IPS-18a (cell line): ENCODE data around the gene PUM1.
"Not testable (repeated sequence)": the region's sequence is repeated elsewhere in the genome, so short reads cannot be mapped to it uniquely, and the experiment has no call there.

Experiments
- H3K27ac ChIP-seq: one replicate; pipeline ENCODE4 v1.5.1; 2013; ENCODE audit warnings: low read length
- H3K27me3 ChIP-seq: one replicate; pipeline ENCODE4 v1.6.1; 2013; ENCODE audit warnings: mild to moderate bottlenecking, low read length; ENCODE audit not compliant: control insufficient read depth, insufficient read depth
- H3K36me3 ChIP-seq: one replicate; pipeline ENCODE4 v1.6.1; 2013; ENCODE audit warnings: low read depth, low read length; ENCODE audit not compliant: control insufficient read depth
- H3K4me1 ChIP-seq: one replicate; pipeline ENCODE4 v1.6.1; 2013; ENCODE audit warnings: low read depth, low read length; ENCODE audit not compliant: control insufficient read depth
- H3K4me3 ChIP-seq: one replicate; pipeline ENCODE4 v1.5.1; 2013; ENCODE audit warnings: low read length
- H3K9ac ChIP-seq: one replicate; pipeline ENCODE4 v1.6.1; 2013; ENCODE audit warnings: mild to moderate bottlenecking, low read length, moderate library complexity
- H3K9me3 ChIP-seq: one replicate; pipeline ENCODE4 v1.6.1; 2013; ENCODE audit warnings: low read depth, low read length; ENCODE audit not compliant: control insufficient read depth

PUM1 gene

DNA sequence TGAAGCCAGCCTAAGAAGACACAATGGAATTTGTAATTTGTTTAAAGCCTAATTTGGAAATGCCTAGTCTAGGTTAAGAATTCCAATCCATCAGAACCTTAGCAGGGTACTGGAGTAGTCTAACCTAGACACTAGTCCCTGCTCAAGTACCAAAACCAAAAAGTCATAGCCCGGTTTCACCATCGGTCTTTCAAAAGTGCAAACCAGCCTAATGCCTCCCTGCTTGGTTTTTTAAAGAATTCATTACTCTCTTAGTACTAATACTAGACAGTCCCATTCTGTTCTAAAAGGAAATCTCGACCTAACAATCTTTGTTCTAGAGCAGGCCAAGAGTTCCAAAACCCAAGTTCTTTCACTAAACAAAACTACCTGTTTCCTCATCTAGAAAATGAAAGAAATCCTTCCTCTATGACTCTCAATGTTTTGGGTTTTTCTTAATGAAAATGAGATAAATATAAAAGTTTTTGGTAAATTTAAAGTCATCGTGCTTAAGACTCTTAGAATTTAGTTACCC lies 2.6 kb downstream of the PUM1 start:
- Histone ChIP-seq H3K4me1 (no peaks in the 10 kb centered on the region), H3K36me3 (peaks cover 19% of the 10 kb centered on the region), H3K27ac (no peak overlapping the region), H3K4me3 (peak overlapping the region; percentile 100), H3K9ac (peak overlapping the region; percentile 100), H3K27me3 (no peaks in the 10 kb centered on the region), H3K9me3 (no peaks in the 10 kb centered on the region)

DNA sequence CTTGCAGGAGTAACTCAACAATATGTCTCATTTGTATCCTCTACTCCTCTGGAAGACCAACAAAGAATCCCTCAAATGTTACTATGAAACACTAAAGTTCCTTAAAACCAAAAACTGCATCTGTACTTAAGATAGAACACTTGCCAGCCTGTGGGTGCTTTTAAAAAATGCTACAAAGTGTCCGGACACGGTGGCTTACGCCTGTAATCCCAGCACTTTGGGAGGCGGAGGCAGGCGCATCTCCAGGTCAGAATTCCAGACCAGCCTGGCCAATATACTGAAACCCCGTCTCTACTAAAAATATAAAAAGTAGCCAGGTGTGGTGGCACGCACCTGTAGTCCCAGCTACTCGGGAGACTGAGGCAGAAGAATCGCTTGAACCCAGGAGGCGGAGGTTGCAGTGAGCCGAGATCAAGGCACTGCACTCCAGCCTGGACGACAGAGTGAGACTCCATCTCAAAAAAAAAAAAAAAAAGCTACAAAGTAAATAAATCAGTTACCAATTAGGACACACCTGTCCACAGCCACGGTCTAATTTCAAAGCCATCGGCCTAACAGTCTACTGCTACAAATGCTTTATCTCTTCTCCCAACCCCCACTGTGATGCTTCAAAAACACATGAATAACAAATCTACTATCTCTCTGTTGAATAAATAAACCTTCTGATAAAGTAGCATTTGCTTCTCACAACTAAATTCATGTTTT lies 3.2 kb downstream of the PUM1 start:
- H3K4me3 ChIP-seq, result peak overlapping the region; percentile 100
- not testable (repeated sequence) for H3K9ac ChIP-seq, H3K27me3 ChIP-seq

DNA sequence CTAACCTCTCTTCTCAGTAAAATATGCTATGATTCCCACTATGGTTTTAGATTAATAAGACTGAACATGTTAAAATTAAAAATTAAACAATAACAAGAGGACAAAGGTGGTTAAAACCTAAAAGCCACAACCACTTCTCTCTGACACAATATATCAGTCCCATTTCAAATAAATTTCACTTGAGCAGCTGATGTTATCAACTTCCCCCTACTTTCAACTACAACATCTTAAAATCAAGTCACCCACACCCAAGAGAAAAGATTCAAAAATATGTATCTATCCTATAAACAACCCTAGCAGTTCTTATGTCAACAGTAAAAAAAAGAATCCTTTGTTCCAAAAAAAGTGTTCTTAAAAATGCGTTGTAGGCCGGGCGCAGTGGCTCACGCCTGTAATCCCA lies 7.5 kb downstream of the PUM1 start:
- no peak overlapping the region for H3K4me3 ChIP-seq
- H3K4me1 ChIP-seq, result no peaks in the 10 kb centered on the region
- no peaks in the 10 kb centered on the region for H3K27me3 ChIP-seq
- no peaks in the 10 kb centered on the region for H3K9me3 ChIP-seq
- H3K27ac ChIP-seq, result no peak overlapping the region
- peaks cover 49% of the 10 kb centered on the region for H3K36me3 ChIP-seq
- no peak overlapping the region for H3K9ac ChIP-seq

More for the DNA sequence above, 3.2 kb downstream of the PUM1 start:
- H3K4me1 ChIP-seq, H3K27ac ChIP-seq, H3K9me3 ChIP-seq: not testable (repeated sequence)
- peaks cover 24% of the 10 kb centered on the region for H3K36me3 ChIP-seq

DNA sequence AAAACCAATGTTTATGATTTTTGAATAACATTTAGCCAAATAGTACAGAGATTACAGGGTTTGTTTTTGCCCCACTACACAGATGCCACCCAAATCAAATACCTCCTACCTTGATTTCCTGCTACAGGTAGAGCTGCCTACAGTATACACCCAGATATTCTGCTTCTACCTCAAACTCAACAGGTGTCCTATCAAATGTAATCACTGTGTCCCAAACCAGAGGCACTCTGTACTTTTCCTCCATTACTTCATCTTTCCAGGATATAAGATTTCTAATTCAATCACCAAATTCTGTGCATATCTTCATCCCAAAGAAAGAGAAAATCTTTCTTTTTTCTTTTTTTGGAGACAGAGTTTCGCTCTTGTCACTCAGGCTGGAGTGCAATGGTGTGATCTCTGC lies 9.6 kb downstream of the PUM1 start:
- no peaks in the 10 kb centered on the region for H3K4me1 ChIP-seq
- no peak overlapping the region for H3K9ac ChIP-seq
- H3K27me3 ChIP-seq, result no peaks in the 10 kb centered on the region
- H3K4me3 ChIP-seq, result no peak overlapping the region
- peaks cover 45% of the 10 kb centered on the region for H3K36me3 ChIP-seq
- no peaks in the 10 kb centered on the region for H3K9me3 ChIP-seq
- no peak overlapping the region for H3K27ac ChIP-seq

DNA sequence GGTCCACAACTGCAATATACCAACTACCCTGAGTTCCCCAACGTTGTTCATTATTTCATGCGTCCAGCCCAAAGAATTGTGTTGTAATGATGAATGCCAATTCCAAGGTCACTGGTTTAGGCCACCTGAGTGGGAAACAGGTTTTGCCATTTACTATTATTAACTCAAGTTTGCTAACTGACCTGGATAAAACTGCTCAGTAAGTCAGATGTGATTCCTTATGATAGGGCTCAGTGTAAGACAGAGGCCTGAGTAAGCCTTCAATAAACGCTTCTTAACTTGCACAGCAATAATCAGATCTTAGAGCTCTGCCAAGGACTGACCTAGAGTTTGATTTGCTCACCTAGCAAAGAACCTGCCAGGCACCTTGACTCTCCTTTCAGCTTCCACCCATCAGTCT lies 10.0 kb downstream of the PUM1 start:
- no peaks in the 10 kb centered on the region for H3K9me3 ChIP-seq
- no peaks in the 10 kb centered on the region for H3K27me3 ChIP-seq
- H3K4me3 ChIP-seq, result no peak overlapping the region
- peaks cover 45% of the 10 kb centered on the region for H3K36me3 ChIP-seq
- no peak overlapping the region for H3K9ac ChIP-seq
- no peak overlapping the region for H3K27ac ChIP-seq
- no peaks in the 10 kb centered on the region for H3K4me1 ChIP-seq

DNA sequence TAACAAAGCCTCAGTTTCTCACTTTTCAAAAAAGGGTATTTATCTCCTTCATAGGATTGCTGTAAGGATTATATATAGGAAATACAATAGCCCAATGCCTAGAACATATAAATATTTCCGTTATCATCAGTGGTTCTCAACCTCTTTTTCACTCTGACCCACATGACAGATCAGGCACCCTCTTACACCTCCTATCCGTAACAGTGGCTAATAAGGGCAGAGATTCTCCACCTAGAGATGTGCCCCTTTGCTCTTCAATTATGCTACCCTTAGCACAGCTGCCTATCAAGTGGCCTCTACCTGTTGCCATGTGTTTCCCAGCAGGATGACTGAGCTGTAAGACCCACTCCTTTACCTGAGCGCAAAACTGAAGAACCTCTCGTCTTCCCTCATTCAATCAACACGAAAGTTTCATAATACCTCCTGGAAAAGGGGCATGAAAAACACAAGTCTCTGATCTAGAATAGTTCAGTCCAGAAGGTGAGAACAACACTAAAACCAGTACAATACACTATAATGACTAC lies 10.5 kb downstream of the PUM1 start:
- no peaks in the 10 kb centered on the region for H3K27me3 ChIP-seq
- no peak overlapping the region for H3K9ac ChIP-seq
- H3K4me3 ChIP-seq, result no peak overlapping the region
- H3K36me3 ChIP-seq, result peaks cover 45% of the 10 kb centered on the region
- H3K9me3 ChIP-seq, result no peaks in the 10 kb centered on the region
- no peak overlapping the region for H3K27ac ChIP-seq
- no peaks in the 10 kb centered on the region for H3K4me1 ChIP-seq

DNA sequence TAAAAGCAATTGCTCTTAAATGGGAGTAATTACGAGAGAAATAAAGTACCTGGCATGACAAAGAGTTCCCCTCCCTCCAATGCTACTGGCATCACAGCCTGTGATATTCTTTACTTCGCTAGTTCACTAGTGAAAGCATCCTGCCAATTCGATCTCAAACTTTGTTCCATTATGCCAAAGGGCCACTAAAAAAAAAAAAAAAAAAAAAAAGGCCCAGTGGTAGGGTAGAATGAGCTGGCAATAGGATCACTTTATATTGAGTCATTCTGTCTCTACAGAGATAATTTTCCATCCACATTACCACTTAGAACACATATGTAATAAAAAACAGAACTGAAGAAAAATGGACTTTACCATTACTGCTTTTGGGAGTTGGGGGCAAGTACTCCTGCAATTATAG lies 11.2 kb downstream of the PUM1 start:
- no peaks in the 10 kb centered on the region for H3K4me1 ChIP-seq
- H3K27me3 ChIP-seq, result no peaks in the 10 kb centered on the region
- H3K36me3 ChIP-seq, result peaks cover 43% of the 10 kb centered on the region
- H3K9ac ChIP-seq, result no peak overlapping the region
- H3K9me3 ChIP-seq, result no peaks in the 10 kb centered on the region
- H3K4me3 ChIP-seq, result no peak overlapping the region
- H3K27ac ChIP-seq, result no peak overlapping the region

DNA sequence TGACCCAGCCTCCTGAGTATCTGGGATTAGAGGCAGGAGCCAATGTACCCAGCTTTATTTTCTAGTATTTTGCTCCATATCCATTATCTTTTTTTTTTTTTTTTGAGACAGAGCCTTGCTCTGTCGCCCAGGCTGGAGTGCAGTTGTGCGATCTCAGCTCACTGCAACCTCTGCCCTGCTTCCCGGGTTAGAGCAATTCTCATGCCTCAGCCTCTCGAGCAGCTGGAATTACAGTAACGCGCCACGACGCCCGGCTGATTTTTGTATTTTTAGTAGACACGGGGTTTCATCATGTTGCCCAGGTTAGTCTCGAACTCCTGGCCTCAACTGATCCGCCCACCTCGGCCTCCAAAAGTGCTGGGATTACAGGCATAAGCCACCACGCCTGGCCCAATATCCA lies 12.9 kb downstream of the PUM1 start:
- not testable (repeated sequence) for H3K27me3 ChIP-seq, H3K4me3 ChIP-seq, H3K4me1 ChIP-seq, H3K27ac ChIP-seq, H3K9me3 ChIP-seq, H3K9ac ChIP-seq
- H3K36me3 ChIP-seq, result peaks cover 27% of the 10 kb centered on the region

DNA sequence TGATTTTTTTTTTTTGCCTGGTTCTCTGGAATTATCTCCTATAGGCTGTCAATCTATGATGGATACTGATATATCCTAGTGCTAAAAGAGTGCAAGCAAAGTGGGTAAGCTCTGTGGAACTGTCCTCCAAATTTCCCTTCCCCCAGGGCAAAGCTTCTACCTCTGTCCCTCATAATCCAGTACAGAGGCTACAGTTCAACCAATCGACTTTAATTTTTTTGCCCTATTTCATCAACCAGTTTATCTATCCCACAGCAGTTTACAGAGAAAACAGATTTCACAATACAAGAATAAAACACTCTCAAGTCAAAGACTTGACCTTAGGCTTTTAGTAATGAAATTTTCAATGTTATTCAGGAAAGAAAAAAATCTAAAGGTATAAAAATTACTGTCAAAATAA lies 13.9 kb downstream of the PUM1 start:
- H3K27ac ChIP-seq, result no peak overlapping the region

DNA sequence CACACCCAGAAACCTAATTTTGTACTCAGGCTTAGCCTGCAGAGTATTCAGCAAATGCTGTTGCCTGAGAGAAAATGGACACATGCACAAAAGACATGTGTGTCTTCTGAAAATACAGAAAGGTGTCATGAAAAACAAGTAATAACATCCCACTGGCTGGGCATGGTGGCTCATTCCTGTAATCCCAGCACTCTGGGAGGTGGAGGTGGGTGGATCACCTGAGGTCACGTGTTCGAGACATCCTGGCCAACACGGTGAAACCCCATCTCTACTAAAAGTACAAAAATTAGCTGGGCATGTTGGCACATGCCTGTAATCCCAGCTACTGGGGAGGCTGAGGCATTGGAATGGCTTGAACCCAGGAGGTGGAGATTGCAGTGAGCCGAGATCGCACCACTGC lies 18.0 kb downstream of the PUM1 start:
- H3K27me3 ChIP-seq, H3K36me3 ChIP-seq, H3K9me3 ChIP-seq, H3K9ac ChIP-seq, H3K27ac ChIP-seq, H3K4me1 ChIP-seq, H3K4me3 ChIP-seq: not testable (repeated sequence)

More for the DNA sequence above, 13.9 kb downstream of the PUM1 start:
- no peaks in the 10 kb centered on the region for H3K4me1 ChIP-seq
- no peak overlapping the region for H3K4me3 ChIP-seq
- H3K9me3 ChIP-seq, result no peaks in the 10 kb centered on the region
- no peak overlapping the region for H3K9ac ChIP-seq
- H3K27me3 ChIP-seq, result no peaks in the 10 kb centered on the region
- peaks cover 25% of the 10 kb centered on the region for H3K36me3 ChIP-seq

DNA sequence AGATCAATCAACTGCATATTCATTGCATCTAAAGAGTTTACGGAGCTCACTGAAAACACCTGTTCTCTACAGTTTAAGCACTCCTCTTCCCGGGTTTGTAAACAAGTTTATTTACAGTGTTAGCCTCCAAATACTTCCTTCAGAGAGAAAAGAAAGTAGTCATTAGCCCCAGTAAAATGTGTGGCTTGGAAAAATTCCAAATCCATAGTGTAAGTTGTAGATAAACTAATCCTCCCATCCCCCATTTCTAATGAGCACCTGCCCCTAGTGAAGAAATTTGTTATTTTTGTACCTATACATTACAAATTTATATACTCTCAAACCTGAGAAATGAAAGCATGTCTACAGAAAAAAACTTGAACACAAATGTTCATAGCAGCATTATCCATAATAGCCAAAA lies 21.9 kb downstream of the PUM1 start:
- H3K27ac ChIP-seq, result no peak overlapping the region
- no peak overlapping the region for H3K4me3 ChIP-seq
- no peak overlapping the region for H3K9ac ChIP-seq
- H3K27me3 ChIP-seq, result no peaks in the 10 kb centered on the region
- peaks cover 9% of the 10 kb centered on the region for H3K36me3 ChIP-seq
- no peaks in the 10 kb centered on the region for H3K9me3 ChIP-seq
- H3K4me1 ChIP-seq, result no peaks in the 10 kb centered on the region

DNA sequence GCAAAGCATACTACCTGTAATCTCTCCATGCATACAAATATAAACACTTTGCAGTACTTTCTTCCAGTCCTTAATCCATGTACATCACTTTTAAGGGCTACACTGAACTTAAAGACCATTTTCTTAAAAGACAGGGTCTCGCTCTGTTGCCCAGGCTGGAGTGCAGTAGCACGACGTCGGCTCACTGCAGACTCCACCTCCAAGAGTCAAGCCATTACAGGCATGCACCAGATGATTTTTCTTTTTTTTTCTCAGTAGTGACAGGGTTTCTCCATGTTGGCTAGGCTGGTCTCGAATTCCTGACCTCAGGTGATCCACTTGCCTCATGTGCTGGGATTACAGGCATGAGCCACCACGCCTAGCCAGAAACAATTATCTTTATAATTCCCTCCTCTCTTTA lies 22.9 kb downstream of the PUM1 start:
- H3K4me1 ChIP-seq, result no peaks in the 10 kb centered on the region
- H3K36me3 ChIP-seq, result peaks cover 14% of the 10 kb centered on the region
- no peak overlapping the region for H3K27ac ChIP-seq
- no peak overlapping the region for H3K9ac ChIP-seq
- no peaks in the 10 kb centered on the region for H3K9me3 ChIP-seq
- H3K4me3 ChIP-seq, result no peak overlapping the region
- H3K27me3 ChIP-seq, result no peaks in the 10 kb centered on the region
